Measurements from ENCODE around the gene EHD3. TPM values are rescaled to one million over a fixed set of nuclear protein-coding genes. Genes with fewer than 3 reads are reported as not detected.

The EHD3 gene
- total and polyA plus RNA-seq, 3 donors from 2014 or later: 3.5 to 5.1 (median 4.5) TPM

DNA sequence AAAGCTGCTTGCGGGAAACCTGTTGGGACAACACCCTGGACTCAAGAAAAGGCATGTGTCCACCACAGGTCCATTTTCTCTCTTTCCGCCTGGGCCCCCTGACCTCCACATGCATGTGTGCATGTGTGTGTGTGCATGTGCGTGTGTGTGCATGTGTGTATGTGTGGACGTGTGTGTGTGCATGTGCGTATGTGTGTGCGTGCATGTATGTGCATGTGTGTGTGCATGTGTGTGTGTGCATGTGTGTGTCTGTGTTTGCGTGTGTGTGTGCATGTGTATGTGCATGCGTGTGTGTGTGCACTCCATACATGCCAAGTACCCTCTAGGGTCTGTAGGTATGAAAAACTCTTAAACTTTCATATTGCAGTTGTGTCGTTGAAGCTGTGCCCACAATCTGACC lies 33.0 kb upstream of the EHD3 start:
- 88 to 91% methylated on average over 9 of the region's 9 CpGs for WGBS, 2 donors
- intact Hi-C loops (cut with DNase I; ENCODE audit: low total_unique reads): no loop called here
- TF ChIP-seq POLR2A (IDR thresholded peaks at IDR 0.05): no peak

DNA sequence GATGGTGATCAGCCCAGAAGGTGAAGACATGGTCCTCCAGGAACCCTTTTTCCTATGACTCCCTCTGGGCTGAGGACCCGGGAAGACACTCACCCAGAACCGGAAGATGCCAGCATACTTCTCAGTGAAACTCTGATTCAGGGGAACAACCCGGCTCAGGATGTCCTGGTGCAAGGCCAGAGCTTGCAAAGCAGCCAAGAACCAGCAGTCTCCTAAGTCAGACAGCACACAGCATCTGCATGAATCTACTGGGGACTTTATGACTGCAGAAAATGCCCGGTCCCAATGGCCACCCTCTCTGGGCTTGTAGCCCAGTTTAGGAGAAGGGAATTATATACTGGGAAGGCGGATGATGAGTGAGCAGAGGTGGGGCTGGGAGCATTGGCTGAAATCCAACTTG lies 31.9 kb upstream of the EHD3 start:
- no peaks in the 10 kb centered on the region for H3K4me1 ChIP-seq
- H3K9me3 ChIP-seq: no peaks in the 10 kb centered on the region
- 33 to 56% methylated on average over 5 of the region's 5 CpGs for WGBS, 2 donors
- no peaks in the 10 kb centered on the region for H3K27me3 ChIP-seq
- H3K36me3 ChIP-seq (ENCODE audit: low read depth, missing control alignments): no peaks in the 10 kb centered on the region
- intact Hi-C loops (cut with DNase I; ENCODE audit: low total_unique reads): no loop called here
- TF ChIP-seq, protein P1, sequence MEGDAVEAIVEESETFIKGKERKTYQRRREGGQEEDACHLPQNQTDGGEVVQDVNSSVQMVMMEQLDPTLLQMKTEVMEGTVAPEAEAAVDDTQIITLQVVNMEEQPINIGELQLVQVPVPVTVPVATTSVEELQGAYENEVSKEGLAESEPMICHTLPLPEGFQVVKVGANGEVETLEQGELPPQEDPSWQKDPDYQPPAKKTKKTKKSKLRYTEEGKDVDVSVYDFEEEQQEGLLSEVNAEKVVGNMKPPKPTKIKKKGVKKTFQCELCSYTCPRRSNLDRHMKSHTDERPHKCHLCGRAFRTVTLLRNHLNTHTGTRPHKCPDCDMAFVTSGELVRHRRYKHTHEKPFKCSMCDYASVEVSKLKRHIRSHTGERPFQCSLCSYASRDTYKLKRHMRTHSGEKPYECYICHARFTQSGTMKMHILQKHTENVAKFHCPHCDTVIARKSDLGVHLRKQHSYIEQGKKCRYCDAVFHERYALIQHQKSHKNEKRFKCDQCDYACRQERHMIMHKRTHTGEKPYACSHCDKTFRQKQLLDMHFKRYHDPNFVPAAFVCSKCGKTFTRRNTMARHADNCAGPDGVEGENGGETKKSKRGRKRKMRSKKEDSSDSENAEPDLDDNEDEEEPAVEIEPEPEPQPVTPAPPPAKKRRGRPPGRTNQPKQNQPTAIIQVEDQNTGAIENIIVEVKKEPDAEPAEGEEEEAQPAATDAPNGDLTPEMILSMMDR (IDR thresholded peaks at IDR 0.05): no peak
- TF ChIP-seq POLR2A (IDR thresholded peaks at IDR 0.05): no peak
- H3K27ac ChIP-seq: no peak overlapping the region
- H3K4me3 ChIP-seq: no peak overlapping the region
- DNase-seq: no peak

More for the DNA sequence above, 33.0 kb upstream of the EHD3 start:
- Histone ChIP-seq H3K36me3 (ENCODE audit: low read depth, missing control alignments) (no peaks in the 10 kb centered on the region), H3K4me3 (no peak overlapping the region), H3K9me3 (no peaks in the 10 kb centered on the region), H3K27ac (no peak overlapping the region), H3K4me1 (no peaks in the 10 kb centered on the region), H3K27me3 (no peaks in the 10 kb centered on the region)
- no peak for DNase-seq

DNA sequence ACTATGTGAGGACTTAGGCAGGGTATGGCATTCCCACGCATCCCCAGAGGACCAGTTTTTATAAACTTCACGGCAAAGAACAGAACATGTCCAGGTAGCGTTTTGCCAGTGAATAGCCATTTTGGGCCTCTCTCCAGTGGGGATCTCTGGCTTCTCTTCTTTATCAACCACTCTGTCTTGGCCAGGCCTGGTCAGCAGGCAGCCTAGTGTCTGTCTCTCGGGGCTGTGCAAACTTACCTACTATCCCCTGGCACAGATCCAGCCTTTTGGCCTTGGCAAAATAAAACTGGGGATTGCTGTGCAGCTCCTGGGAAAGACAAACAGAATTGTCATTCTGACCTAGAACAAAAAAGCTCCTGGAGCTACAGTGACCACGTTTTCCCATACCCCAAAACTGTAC lies 31.1 kb upstream of the EHD3 start:
- WGBS, 2 donors: 61 to 77% methylated on average over 5 of the region's 5 CpGs
- Histone ChIP-seq H3K36me3 (ENCODE audit: low read depth, missing control alignments) (no peaks in the 10 kb centered on the region), H3K4me3 (no peak overlapping the region), H3K9me3 (no peaks in the 10 kb centered on the region), H3K27me3 (no peaks in the 10 kb centered on the region), H3K27ac (no peak overlapping the region), H3K4me1 (no peaks in the 10 kb centered on the region)
- TF ChIP-seq, protein P1 (IDR thresholded peaks at IDR 0.05): no peak
- TF ChIP-seq POLR2A (IDR thresholded peaks at IDR 0.05): no peak
- intact Hi-C loops (cut with DNase I; ENCODE audit: low total_unique reads): no loop called here
- no peak for DNase-seq

DNA sequence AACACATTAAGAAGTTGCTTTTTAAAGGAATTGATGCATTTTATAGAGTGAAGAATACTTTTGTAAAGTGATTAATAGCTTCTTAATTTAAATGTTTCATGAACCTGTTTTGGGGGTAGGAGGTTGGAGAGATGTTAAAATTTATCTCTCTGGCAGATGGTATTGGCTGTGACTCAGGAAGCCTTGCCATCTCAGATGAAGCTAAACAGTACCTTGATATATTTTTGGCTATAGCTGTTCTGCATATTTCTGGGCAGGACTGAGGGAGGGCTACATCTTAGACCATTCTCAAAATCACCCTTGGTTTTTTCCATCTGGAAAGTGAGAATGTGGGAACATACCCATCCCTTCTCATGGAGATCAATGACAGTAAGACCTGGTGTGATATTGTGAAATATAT lies 30.0 kb upstream of the EHD3 start:
- no peak for TF ChIP-seq POLR2A (IDR thresholded peaks at IDR 0.05)
- TF ChIP-seq, protein P1 (IDR thresholded peaks at IDR 0.05): no peak
- DNase-seq: no peak
- H3K27ac ChIP-seq: no peak overlapping the region
- no peaks in the 10 kb centered on the region for H3K4me1 ChIP-seq
- H3K27me3 ChIP-seq: no peaks in the 10 kb centered on the region
- no peak overlapping the region for H3K4me3 ChIP-seq
- no peaks in the 10 kb centered on the region for H3K36me3 ChIP-seq (ENCODE audit: low read depth, missing control alignments)
- H3K9me3 ChIP-seq: no peaks in the 10 kb centered on the region
- intact Hi-C loops (cut with DNase I; ENCODE audit: low total_unique reads): no loop called here

DNA sequence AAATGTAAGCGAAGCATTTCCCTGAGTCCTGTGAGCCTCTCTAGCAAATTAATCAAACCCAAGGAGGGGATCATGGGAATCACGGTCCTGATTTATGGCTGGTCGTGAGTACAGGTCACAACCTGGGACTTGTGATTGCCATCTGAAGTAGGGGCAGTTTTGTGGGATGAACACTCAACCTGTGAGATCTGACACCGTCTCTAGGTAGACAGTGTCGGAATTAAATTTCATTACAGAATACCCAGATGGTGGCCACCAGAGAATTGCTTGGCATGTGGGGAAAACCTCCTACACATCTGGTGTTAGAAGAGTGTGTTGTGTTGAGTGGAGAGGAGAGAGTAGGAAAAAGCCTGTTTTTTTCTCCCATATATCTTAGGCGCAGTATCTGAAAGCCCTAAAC lies 29.2 kb upstream of the EHD3 start:
- TF ChIP-seq, protein P1 (IDR thresholded peaks at IDR 0.05): no peak
- no peak for TF ChIP-seq POLR2A (IDR thresholded peaks at IDR 0.05)
- intact Hi-C loops (cut with DNase I; ENCODE audit: low total_unique reads): no loop called here
- WGBS, 2 donors: 66 to 84% methylated on average over 6 of the region's 6 CpGs
- Histone ChIP-seq H3K4me3 (no peak overlapping the region), H3K9me3 (no peaks in the 10 kb centered on the region), H3K27me3 (no peaks in the 10 kb centered on the region), H3K36me3 (ENCODE audit: low read depth, missing control alignments) (no peaks in the 10 kb centered on the region), H3K27ac (no peak overlapping the region), H3K4me1 (no peaks in the 10 kb centered on the region)
- DNase-seq: no peak

All from testis (tissue), 3 donors.